ENCODE data around the gene GP2. TPM values are rescaled to one million over a fixed set of nuclear protein-coding genes. Genes with fewer than 3 reads are reported as not detected.

GP2 gene
- total RNA-seq, 2 experiments from 2014 or later = not detected

DNA sequence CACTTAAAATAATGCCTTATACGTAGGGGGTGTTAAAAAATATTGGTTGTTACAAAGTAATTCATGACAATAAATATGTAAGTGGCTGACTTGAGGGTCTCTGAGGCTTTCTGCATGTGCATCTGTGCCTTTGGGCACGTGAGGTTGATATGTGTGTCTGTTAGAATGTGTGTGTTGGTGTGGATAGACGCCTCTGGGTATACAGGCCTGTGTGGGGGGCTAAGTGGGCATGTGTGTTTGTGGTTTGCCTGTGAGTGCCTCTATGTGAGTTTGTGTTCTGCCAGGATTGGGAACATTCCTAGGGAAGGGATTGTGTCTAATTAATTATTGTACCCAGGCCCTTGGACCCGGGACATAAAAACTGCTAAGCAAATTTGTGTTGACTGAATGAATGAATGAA is 19.0 kb downstream of the GP2 start:
- POLR2A ChIA-PET = no interaction called here

DNA sequence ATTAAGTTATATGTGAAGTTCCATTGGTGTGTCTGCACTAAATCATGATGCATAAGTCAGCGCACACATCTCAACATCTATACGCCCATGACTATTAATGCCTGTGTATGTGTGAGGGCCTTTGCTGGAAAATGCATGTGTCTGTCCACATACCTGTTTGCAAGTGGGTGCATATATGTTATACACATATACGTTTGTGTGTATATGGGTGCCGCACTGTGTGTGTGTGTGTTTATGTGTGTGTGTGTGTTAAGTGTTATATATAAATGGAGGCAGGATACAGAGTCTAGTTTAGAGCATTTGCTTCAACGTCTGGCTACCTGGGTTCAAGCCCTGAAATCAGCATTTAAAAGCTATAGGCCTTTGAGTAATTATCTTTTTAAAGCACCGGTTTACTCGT is 19.5 kb downstream of the GP2 start:
- POLR2A ChIA-PET = no interaction called here
- no peak overlapping the region for H3K4me3 Mint-ChIP-seq
- no peak overlapping the region for H3K27ac Mint-ChIP-seq
- H3K9me3 Mint-ChIP-seq = no peaks in the 10 kb centered on the region
- peaks cover 2% of the 10 kb centered on the region for H3K27me3 Mint-ChIP-seq
- H3K4me1 Mint-ChIP-seq = no peaks in the 10 kb centered on the region
- H3K36me3 Mint-ChIP-seq = no peaks in the 10 kb centered on the region
- ATAC-seq (ENCODE audit: low read depth) (no peak), DNase-seq (no peak)

More for the DNA sequence above, 19.0 kb downstream of the GP2 start:
- Mint-ChIP-seq H3K4me1 (no peaks in the 10 kb centered on the region), H3K27me3 (peaks cover 2% of the 10 kb centered on the region), H3K27ac (no peak overlapping the region), H3K9me3 (no peaks in the 10 kb centered on the region), H3K4me3 (no peak overlapping the region), H3K36me3 (no peaks in the 10 kb centered on the region)
- DNase-seq (no peak), ATAC-seq (ENCODE audit: low read depth) (no peak)

DNA sequence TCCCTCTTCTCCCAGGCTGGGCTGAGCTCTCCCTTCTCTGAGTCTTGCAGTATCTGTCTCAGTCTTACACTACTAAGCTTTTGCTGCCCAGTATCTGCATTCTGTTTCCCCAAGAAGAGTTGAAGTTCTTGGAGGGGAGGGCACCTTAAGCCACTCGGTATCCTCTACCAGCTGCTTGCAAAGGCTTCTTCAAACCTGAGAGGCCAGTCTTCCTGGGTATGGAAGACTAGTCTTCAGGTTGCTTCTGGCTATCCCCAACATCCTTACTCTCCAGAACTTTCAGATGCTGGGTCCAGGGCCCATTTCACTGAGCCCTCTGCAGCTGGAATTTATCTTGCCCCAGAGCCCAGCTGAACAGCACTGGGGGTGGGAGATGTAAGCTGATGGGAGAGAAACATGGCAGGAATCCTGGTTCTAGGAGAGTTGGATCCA is 20.1 kb downstream of the GP2 start:
- POLR2A ChIA-PET = no interaction called here
- no peak for DNase-seq
- H3K4me1 Mint-ChIP-seq = no peaks in the 10 kb centered on the region
- no peaks in the 10 kb centered on the region for H3K9me3 Mint-ChIP-seq
- H3K36me3 Mint-ChIP-seq = no peaks in the 10 kb centered on the region
- H3K27ac Mint-ChIP-seq = no peak overlapping the region
- no peaks in the 10 kb centered on the region for H3K27me3 Mint-ChIP-seq
- ATAC-seq (ENCODE audit: low read depth) = no peak
- no peak overlapping the region for H3K4me3 Mint-ChIP-seq

DNA sequence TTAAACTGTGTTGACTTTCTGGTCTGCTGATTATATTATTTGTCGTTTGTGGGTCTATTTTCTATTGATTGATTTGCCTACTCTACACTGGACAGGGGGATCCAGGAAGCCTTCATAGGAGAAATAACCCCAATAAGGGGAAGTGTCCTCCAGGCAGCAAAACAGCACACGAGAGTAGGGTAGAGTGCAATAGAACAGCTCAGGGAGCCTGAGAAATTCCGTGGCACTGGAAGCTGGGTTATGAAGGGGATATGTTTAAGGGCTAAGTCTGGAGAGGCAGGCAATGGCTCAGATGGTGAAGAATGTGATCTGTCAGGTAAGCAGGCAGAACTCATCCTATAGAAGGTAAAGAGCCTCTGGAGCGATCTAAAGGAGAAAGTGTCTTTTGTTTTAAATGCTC is 20.9 kb downstream of the GP2 start:
- Mint-ChIP-seq H3K4me3 (no peak overlapping the region), H3K27ac (no peak overlapping the region), H3K9me3 (no peaks in the 10 kb centered on the region), H3K4me1 (no peaks in the 10 kb centered on the region), H3K36me3 (no peaks in the 10 kb centered on the region), H3K27me3 (peaks cover under 1% of the 10 kb centered on the region)
- POLR2A ChIA-PET = no interaction called here
- no peak for DNase-seq
- no peak for ATAC-seq (ENCODE audit: low read depth)

DNA sequence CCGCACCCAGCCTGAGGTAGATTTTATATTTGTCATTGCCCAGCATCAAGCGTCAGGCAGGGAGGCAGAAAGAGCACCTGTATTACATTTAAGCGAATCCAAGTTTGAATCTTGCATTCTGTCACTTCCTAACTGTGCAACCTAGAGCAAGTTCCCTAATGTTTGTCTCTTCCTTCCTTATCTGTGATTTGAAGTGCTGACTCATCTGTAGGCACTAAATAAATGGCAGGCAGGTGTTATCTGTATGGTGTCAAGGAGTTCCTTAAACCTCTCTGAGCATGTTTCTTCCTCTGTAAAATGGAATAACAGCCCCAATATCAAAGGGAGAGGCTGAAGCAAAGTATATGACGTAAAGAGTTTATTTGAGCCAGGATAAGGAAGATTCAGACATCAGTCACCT is 24.3 kb downstream of the GP2 start:
- POLR2A ChIA-PET = no interaction called here
- no peaks in the 10 kb centered on the region for H3K36me3 Mint-ChIP-seq
- ATAC-seq (ENCODE audit: low read depth) = no peak
- no peak for DNase-seq
- H3K4me3 Mint-ChIP-seq = no peak overlapping the region
- H3K27me3 Mint-ChIP-seq = peaks cover 2% of the 10 kb centered on the region
- H3K27ac Mint-ChIP-seq = no peak overlapping the region
- no peaks in the 10 kb centered on the region for H3K9me3 Mint-ChIP-seq
- H3K4me1 Mint-ChIP-seq = no peaks in the 10 kb centered on the region

DNA sequence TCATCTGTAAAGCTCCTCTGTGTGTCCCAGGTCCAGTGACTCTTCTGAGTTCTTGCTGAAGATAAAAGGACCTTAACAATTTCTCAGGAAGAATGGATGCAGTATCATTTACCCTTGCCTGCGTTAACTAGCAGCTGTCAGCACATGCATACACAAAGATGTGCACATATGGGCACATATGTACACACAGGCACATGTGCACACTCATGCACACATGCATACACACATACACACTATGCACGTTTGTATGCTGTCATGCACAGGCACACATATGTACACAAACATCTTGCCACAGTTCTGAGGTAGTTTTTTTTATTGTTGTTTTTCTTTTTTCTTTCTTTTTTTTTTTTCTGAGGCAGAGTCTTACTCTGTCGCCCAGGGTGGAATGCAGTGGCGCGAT is 24.9 kb downstream of the GP2 start:
- no peaks in the 10 kb centered on the region for H3K36me3 Mint-ChIP-seq
- no peak for DNase-seq
- peaks cover 2% of the 10 kb centered on the region for H3K27me3 Mint-ChIP-seq
- H3K9me3 Mint-ChIP-seq = no peaks in the 10 kb centered on the region
- H3K4me3 Mint-ChIP-seq = no peak overlapping the region
- POLR2A ChIA-PET = no interaction called here
- ATAC-seq (ENCODE audit: low read depth) = no peak
- no peak overlapping the region for H3K27ac Mint-ChIP-seq
- no peaks in the 10 kb centered on the region for H3K4me1 Mint-ChIP-seq

DNA sequence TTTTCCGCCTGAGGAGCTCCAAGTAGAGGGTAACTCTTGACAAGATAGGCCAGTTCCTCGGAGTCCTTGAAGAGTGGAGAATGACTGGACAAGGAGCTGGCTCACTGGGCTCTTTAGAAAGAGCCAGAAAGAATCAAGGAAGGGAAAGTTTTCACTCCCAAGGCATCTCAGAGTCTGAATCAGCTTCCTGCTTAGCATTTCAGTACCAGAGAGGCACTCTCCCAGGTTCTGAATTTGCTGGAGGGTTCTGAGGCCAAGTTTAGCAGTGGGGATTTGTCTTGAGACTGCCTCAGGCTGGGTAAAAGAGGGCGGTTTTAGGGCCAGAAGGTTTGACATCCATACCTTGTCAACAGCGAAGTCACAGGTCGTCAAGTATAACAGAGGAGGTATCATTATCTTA is 25.5 kb downstream of the GP2 start:
- no peak overlapping the region for H3K4me3 Mint-ChIP-seq
- POLR2A ChIA-PET = no interaction called here
- ATAC-seq (ENCODE audit: low read depth) (no peak), DNase-seq (no peak)
- peaks cover 2% of the 10 kb centered on the region for H3K27me3 Mint-ChIP-seq
- H3K9me3 Mint-ChIP-seq = no peaks in the 10 kb centered on the region
- H3K27ac Mint-ChIP-seq = no peak overlapping the region
- no peaks in the 10 kb centered on the region for H3K4me1 Mint-ChIP-seq
- H3K36me3 Mint-ChIP-seq = no peaks in the 10 kb centered on the region

DNA sequence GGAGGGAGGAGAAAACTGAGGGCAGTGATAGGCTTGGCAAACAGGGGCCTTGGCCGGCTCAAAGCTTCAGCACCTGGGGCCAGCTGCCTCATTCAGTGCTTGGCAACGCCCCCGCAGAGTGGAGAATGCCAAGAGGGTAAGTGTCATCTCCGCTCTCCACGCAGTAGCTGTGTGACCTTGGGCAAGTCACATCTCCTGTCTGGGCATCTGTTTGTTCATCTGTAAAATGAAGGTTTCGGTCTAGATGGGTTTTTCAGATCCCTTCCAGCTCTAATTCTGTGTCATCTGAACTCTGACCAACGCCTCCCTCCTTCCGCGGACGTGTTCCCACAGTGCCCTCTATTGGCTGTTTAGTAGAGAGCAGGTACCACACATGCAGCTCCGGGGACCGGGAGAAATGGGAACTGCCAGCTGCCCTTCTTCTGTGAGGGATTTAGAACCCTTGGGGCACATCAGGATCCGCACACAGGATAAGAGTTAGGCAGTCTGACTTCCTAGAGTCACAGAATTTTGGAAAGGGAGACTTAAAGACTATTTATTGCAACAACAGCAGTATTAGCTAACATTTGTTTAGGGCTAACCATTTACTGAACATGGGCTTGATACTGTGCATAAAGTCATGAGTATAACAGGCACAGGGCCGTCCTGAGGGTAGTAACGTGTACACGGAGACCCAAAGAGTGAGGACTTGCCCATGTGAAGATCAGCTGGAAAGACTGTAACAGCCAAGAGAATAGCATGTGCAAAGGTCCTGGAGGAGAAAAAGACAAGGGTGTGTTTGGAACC is 26.8 kb downstream of the GP2 start:
- DNase-seq = peak; percentile 37
- POLR2A ChIA-PET = no interaction called here
- Mint-ChIP-seq H3K4me1 (no peaks in the 10 kb centered on the region), H3K9me3 (no peaks in the 10 kb centered on the region), H3K36me3 (no peaks in the 10 kb centered on the region), H3K27me3 (peaks cover 2% of the 10 kb centered on the region), H3K27ac (no peak overlapping the region), H3K4me3 (no peak overlapping the region)
- ATAC-seq (ENCODE audit: low read depth) = peak; percentile 39

DNA sequence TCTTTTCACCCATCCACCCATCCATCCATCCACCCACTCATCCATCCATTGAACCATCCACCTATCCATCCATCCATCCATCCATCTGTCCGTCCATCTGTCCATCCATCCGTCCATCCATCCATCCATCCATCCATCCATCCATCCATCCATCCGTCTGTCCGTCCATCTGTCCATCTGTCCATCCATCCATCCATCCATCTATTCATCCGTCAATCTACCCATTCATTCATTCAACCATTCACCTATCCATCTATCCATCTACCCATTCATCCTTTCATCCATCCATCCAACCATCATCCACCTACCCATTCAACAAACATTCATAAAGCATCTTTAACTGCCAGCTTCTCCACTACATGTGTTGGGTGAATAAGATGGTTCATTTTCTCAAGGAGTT is 28.9 kb downstream of the GP2 start:
- H3K9me3 Mint-ChIP-seq = no peaks in the 10 kb centered on the region
- POLR2A ChIA-PET = no interaction called here
- no peaks in the 10 kb centered on the region for H3K36me3 Mint-ChIP-seq
- peaks cover 2% of the 10 kb centered on the region for H3K27me3 Mint-ChIP-seq
- no peak overlapping the region for H3K4me3 Mint-ChIP-seq
- ATAC-seq (ENCODE audit: low read depth) (no peak), DNase-seq (no peak)
- no peak overlapping the region for H3K27ac Mint-ChIP-seq
- H3K4me1 Mint-ChIP-seq = no peaks in the 10 kb centered on the region

DNA sequence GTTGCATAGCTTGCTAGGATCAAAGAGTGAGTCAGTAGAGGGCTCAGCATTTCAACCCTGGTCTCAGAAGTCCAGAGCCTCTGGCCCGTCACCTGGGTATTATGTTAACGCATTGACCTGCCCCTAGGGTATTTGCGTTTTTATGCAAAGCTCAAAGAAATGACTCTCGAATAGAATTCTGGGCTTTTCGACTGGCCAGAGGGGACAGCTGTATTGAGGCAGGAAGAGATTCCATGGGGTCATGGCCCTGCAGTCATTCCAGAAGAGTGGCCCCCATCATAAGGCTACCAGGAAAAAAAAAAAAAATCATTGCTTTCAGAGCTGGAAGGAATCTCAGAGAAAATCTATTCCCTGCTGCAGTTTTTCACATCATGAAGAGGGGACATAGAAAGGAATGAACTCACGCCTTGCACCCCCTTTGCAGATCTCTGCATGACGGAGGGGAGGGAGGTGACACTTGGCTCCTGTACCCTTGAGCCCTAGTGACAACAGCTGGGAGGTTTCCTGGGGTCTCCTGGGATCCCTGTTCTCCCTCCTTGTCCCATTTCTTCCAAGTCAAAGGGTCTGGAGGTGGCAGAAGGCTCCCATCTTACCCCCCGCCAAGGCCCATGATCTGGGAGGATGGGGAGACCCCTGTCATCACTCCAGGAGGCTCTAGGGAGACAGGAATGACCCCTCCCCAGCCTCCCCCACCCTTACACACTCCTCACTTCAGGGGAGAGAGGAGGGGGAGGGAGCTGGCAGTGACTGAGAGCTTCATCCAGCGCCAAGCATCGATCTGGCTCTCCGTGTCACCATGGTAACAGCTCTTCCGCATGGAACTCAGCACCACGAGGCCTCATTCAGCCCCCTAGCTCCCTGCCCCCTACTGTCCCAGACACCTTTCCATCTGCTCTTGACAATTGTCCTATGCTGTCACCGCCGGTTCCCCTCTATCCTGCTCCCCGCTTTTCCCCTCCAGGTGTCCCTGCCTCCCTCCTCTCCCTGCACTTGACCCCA is 35.8 kb downstream of the GP2 start:
- no peak overlapping the region for H3K4me3 Mint-ChIP-seq
- no peak overlapping the region for H3K27ac Mint-ChIP-seq
- no peaks in the 10 kb centered on the region for H3K9me3 Mint-ChIP-seq
- DNase-seq = no peak
- no peaks in the 10 kb centered on the region for H3K36me3 Mint-ChIP-seq
- POLR2A ChIA-PET = no interaction called here
- peaks cover 4% of the 10 kb centered on the region for H3K27me3 Mint-ChIP-seq
- H3K4me1 Mint-ChIP-seq = no peaks in the 10 kb centered on the region
- no peak for ATAC-seq (ENCODE audit: low read depth)

DNA sequence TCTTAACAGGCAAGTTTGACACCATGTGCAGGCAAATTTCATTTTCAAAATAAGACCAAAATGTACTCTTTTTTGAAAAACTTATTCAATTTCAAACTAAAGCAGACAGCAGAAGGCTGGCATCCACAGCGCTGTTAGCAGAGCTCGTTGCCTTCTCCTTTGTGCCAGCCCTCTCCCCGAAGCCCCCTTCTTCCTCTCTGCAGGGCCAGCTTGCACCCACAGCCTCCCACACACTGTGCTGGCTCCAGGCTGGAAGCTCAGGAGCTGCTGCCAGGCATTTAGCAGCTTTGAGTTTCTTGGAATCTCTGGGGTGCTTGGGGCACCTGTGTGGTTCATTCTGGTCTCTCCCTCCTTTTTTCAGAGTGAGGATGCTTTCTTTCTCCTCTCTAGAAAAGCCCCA is 37.7 kb downstream of the GP2 start:
- ATAC-seq (ENCODE audit: low read depth) = no peak
- DNase-seq = no peak
- no peak overlapping the region for H3K4me3 Mint-ChIP-seq
- H3K9me3 Mint-ChIP-seq = peaks cover under 1% of the 10 kb centered on the region
- peaks cover 4% of the 10 kb centered on the region for H3K27me3 Mint-ChIP-seq
- H3K36me3 Mint-ChIP-seq = no peaks in the 10 kb centered on the region
- H3K27ac Mint-ChIP-seq = no peak overlapping the region
- H3K4me1 Mint-ChIP-seq = no peaks in the 10 kb centered on the region
- POLR2A ChIA-PET = no interaction called here

DNA sequence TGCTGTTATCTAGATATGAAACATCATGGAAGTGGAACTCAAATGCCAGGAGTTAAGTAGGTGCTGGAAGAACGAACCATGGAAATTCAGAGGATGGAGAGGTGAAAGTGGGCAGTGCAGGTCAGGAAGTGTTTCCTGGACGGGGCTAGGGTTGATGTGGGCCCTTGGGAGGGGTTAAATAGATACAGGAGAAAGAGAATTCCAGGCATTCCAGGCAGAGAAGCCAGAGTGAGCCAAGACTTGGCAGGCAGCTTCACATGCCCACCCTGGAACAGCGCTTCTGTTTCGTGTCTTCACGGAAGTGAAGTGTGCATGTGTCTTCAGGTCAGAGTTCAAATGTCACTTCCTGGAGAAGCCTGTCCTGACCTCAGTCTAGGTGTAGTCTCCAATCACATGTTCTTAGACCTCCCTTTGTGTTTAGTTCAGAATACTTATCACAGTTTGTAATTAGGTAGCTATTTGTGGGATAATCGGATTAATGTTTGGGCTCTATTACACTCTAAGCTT is 41.3 kb downstream of the GP2 start:
- Mint-ChIP-seq H3K9me3 (peaks cover 2% of the 10 kb centered on the region), H3K27ac (no peak overlapping the region), H3K36me3 (no peaks in the 10 kb centered on the region), H3K27me3 (peaks cover 4% of the 10 kb centered on the region), H3K4me1 (no peaks in the 10 kb centered on the region), H3K4me3 (no peak overlapping the region)
- POLR2A ChIA-PET = no interaction called here
- DNase-seq (no peak), ATAC-seq (ENCODE audit: low read depth) (no peak)

DNA sequence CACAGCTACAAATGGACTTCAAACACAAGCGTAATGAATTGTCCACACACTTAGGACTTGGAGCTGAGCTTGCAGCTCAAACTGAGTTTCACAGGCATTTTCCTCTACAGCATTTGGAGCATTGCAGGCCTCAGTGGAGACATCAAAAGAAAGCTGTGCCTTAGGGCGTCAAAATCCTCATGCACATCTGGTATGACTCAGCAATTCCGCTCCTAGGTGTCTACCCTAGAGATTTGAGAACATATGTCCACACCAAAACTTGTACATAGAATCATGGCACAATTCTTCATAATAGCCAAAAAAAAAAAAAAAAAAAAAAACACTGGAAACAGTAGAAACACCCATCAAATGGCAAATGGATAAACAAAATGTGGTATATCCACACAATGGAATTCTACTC is 47.1 kb downstream of the GP2 start:
- H3K4me3 Mint-ChIP-seq = no peak overlapping the region
- no peaks in the 10 kb centered on the region for H3K36me3 Mint-ChIP-seq
- DNase-seq = no peak
- POLR2A ChIA-PET = interaction anchor here (0.6 kb wide), 1 partner anchor 388 kb away, joined by 6 read pairs; no protein-coding TSS in a partner anchor
- no peak overlapping the region for H3K27ac Mint-ChIP-seq
- H3K9me3 Mint-ChIP-seq = peaks cover 2% of the 10 kb centered on the region
- ATAC-seq (ENCODE audit: low read depth) = no peak
- H3K27me3 Mint-ChIP-seq = no peaks in the 10 kb centered on the region
- H3K4me1 Mint-ChIP-seq = no peaks in the 10 kb centered on the region

DNA sequence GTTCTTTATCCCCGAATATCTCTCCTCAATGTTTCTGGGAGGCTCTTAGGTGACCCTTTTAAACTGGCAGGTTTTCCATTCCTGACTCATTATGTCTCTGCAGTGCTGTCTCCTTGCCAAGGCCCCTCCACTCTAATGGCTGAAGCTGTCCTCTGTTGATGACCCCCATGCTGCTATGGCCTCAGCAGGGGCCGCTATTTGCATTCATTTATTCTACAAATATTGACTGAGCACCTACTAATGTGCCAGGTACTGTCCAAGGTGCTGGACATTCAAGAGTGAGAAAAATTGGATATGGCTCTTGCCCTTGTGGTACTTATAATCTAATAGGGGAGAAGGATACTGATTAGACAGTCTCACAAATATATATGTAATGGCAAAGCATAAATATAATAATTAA is 55.4 kb downstream of the GP2 start:
- Mint-ChIP-seq H3K27me3 (no peaks in the 10 kb centered on the region), H3K27ac (no peak overlapping the region), H3K36me3 (no peaks in the 10 kb centered on the region), H3K4me3 (no peak overlapping the region), H3K4me1 (no peaks in the 10 kb centered on the region), H3K9me3 (no peaks in the 10 kb centered on the region)
- DNase-seq (no peak), ATAC-seq (ENCODE audit: low read depth) (no peak)
- POLR2A ChIA-PET = no interaction called here

Measured in activated naive CD8-positive, alpha-beta T cell treated with anti-CD3 and anti-CD28 coated beads, Interleukin-2, amount 10 ng/mL, durations not matched to agents 7 days and 5 days (primary cell).